H9 (cell line): Measurements from ENCODE around the gene TREM2. TPM values are rescaled to one million over a fixed set of nuclear protein-coding genes. Genes with fewer than 3 reads are reported as not detected.

Experiments used
- DNase-seq: peaks from one replicate; pipeline ENCODE4 v3.0.0-alpha.2; 2017
- H2AFZ ChIP-seq: one replicate; pipeline ENCODE4 v1.6.1; 2013; ENCODE audit warnings: mild to moderate bottlenecking, low read length, control low read depth, moderate library complexity
- H2AK5ac ChIP-seq: 2 replicates; pipeline ENCODE4 v1.6.1; 2013; ENCODE audit warnings: low read length, control low read depth, mixed read lengths; ENCODE audit not compliant: insufficient read length
- H2BK120ac ChIP-seq: one replicate; pipeline ENCODE4 v1.6.1; 2013; ENCODE audit warnings: low read depth, mild to moderate bottlenecking, low read length, control low read depth, inconsistent platforms; ENCODE audit not compliant: poor library complexity, severe bottlenecking
- H2BK12ac ChIP-seq: 2 replicates; pipeline ENCODE4 v1.6.1; 2013; ENCODE audit warnings: low read length, control low read depth, mixed read lengths, low read depth; ENCODE audit not compliant: insufficient read length
- H2BK15ac ChIP-seq: 2 replicates; pipeline ENCODE4 v1.6.1; 2013; ENCODE audit warnings: low read depth, low read length, control low read depth
- H2BK20ac ChIP-seq: one replicate; pipeline ENCODE4 v1.6.1; 2013; ENCODE audit warnings: low read depth, mild to moderate bottlenecking, low read length, control low read depth, inconsistent platforms; ENCODE audit not compliant: poor library complexity, severe bottlenecking
- H2BK5ac ChIP-seq: 2 replicates; pipeline ENCODE4 v1.6.1; 2013; ENCODE audit warnings: low read length, control low read depth, mixed read lengths; ENCODE audit not compliant: insufficient read length
- H3K14ac ChIP-seq: 2 replicates; pipeline ENCODE4 v1.6.1; 2013; ENCODE audit warnings: low read length, control low read depth; ENCODE audit not compliant: insufficient read depth
- H3K18ac ChIP-seq: 2 replicates; pipeline ENCODE4 v1.6.1; 2013; ENCODE audit warnings: low read depth, mild to moderate bottlenecking, mixed read lengths, low read length, control low read depth; ENCODE audit not compliant: insufficient read length
- H3K23ac ChIP-seq: 2 replicates; pipeline ENCODE4 v1.6.1; 2013; ENCODE audit warnings: low read length, control low read depth, mixed read lengths, low read depth; ENCODE audit not compliant: insufficient read length
- H3K23me2 ChIP-seq: 2 replicates; pipeline ENCODE4 v1.6.1; 2013; ENCODE audit warnings: low read depth, mild to moderate bottlenecking, mixed read lengths, low read length, control low read depth; ENCODE audit not compliant: insufficient read length, poor library complexity, severe bottlenecking
- H3K27ac ChIP-seq: 2 replicates; pipeline ENCODE4 v1.5.1; 2013; ENCODE audit warnings: low read length, control low read depth, mixed read lengths, low read depth; ENCODE audit not compliant: insufficient read length
- H3K27me3 ChIP-seq: 2 replicates; pipeline ENCODE4 v1.6.1; 2013; ENCODE audit warnings: low read length, control low read depth, inconsistent platforms; ENCODE audit not compliant: insufficient read depth
- H3K4ac ChIP-seq: 2 replicates; pipeline ENCODE4 v1.6.1; 2013; ENCODE audit warnings: low read depth, mild to moderate bottlenecking, control low read depth, inconsistent platforms, low read length, moderate library complexity
- H3K4me1 ChIP-seq: 2 replicates; pipeline ENCODE4 v1.6.1; 2013; ENCODE audit warnings: low read length, control low read depth, inconsistent platforms; ENCODE audit not compliant: insufficient read depth
- H3K4me2 ChIP-seq: 2 replicates; pipeline ENCODE4 v1.6.1; 2013; ENCODE audit warnings: low read length, control low read depth, mixed read lengths; ENCODE audit not compliant: insufficient read length, insufficient read depth
- H3K56ac ChIP-seq: 2 replicates; pipeline ENCODE4 v1.6.1; 2013; ENCODE audit warnings: low read depth, mild to moderate bottlenecking, mixed read lengths, low read length, control low read depth; ENCODE audit not compliant: insufficient read length
- H3K79me1 ChIP-seq: 2 replicates; pipeline ENCODE4 v1.6.1; 2013; ENCODE audit warnings: low read depth, mild to moderate bottlenecking, moderate library complexity, low read length, control low read depth, inconsistent platforms; ENCODE audit not compliant: insufficient read depth, poor library complexity, severe bottlenecking
- H3K79me2 ChIP-seq: 2 replicates; pipeline ENCODE4 v1.6.1; 2013; ENCODE audit warnings: low read length, control low read depth, inconsistent platforms; ENCODE audit not compliant: insufficient read depth
- H3K9ac ChIP-seq: 2 replicates; pipeline ENCODE4 v1.6.1; 2013; ENCODE audit warnings: low read length, control low read depth, mixed read lengths; ENCODE audit not compliant: insufficient read length; ENCODE audit errors: extremely low read depth
- H3K9me3 ChIP-seq: one replicate; pipeline ENCODE4 v1.6.1; 2013; ENCODE audit warnings: low read depth, low read length, inconsistent platforms; ENCODE audit not compliant: control insufficient read depth
- H3T11ph ChIP-seq: one replicate; pipeline ENCODE4 v1.6.1; 2013; ENCODE audit warnings: mild to moderate bottlenecking, low read length, control low read depth, inconsistent platforms
- H4K20me1 ChIP-seq: one replicate; pipeline ENCODE4 v1.6.1; 2013; ENCODE audit not compliant: control insufficient read depth, insufficient read length, insufficient read depth
- H4K5ac ChIP-seq: 2 replicates; pipeline ENCODE4 v1.6.1; 2013; ENCODE audit warnings: low read depth, mild to moderate bottlenecking, mixed read lengths, low read length, control low read depth; ENCODE audit not compliant: insufficient read length
- H4K8ac ChIP-seq: replicated peaks from 2 replicates; pipeline ENCODE4 v1.6.1; 2013; ENCODE audit warnings: low read length, control low read depth, mixed read lengths, low read depth; ENCODE audit not compliant: insufficient read length
- H4K91ac ChIP-seq: 2 replicates; pipeline ENCODE4 v1.6.1; 2013; ENCODE audit warnings: low read depth, mild to moderate bottlenecking, moderate library complexity, mixed read lengths, low read length, control low read depth; ENCODE audit not compliant: insufficient read length
- H3K27ac Mint-ChIP-seq, 3 experiments: 2 replicates in 2 of 3; 3 replicates in 1 of 3; pipeline ENCODE4 v1.8.0; 2020 to 2021; ENCODE audit warnings: mixed read lengths in 3 of 3, mild to moderate bottlenecking in 1 of 3, moderate library complexity in 1 of 3
- H3K27me3 Mint-ChIP-seq: 2 replicates; pipeline ENCODE4 v1.8.0; 2021; ENCODE audit warnings: low read depth, mild to moderate bottlenecking, moderate library complexity, mixed read lengths
- H3K36me3 Mint-ChIP-seq, 3 experiments: 2 replicates in 2 of 3; 3 replicates in 1 of 3; pipeline ENCODE4 v1.8.0; 2020 to 2021; ENCODE audit warnings: low read depth in 3 of 3, mixed read lengths in 3 of 3; ENCODE audit not compliant: insufficient read depth in 1 of 3
- H3K4me1 Mint-ChIP-seq, 2 experiments: 2 replicates each; pipeline ENCODE4 v1.8.0; 2020; ENCODE audit warnings: mixed read lengths in 2 of 2
- H3K4me3 Mint-ChIP-seq, 2 experiments: 2 replicates in 1 of 2; 3 replicates in 1 of 2; pipeline ENCODE4 v1.8.0; 2020 to 2021; ENCODE audit warnings: mild to moderate bottlenecking in 2 of 2, mixed read lengths in 2 of 2, moderate library complexity in 1 of 2
- H3K9me3 Mint-ChIP-seq, 2 experiments: 2 replicates in 1 of 2; 3 replicates in 1 of 2; pipeline ENCODE4 v1.8.0; 2020; ENCODE audit warnings: mild to moderate bottlenecking in 2 of 2, mixed read lengths in 2 of 2, moderate library complexity in 1 of 2
- WGBS: extraction: QIAGEN DNeasy Blood & Tissue Kit; methylation state at CpG from one replicate; pipeline ENCODE4 v1.1.7; 2013; ENCODE audit warnings: missing lambda C conversion rate, low lambda C conversion rate, mixed read lengths; ENCODE audit not compliant: insufficient read length; ENCODE audit errors: extremely low coverage; 5-methylcytosine and 5-hydroxymethylcytosine counted together
- total RNA-seq: library from RNA; stranded (reverse); gene quantifications from 2 replicates; pipeline ENCODE4 v1.2.1, GENCODE V29; 2021
- TF ChIP-seq, protein P1 (sequence below): fragments of 200-600 bp; sonication (generic); conservative IDR thresholded peaks from 3 replicates; pipeline ENCODE4 v1.8.0; 2021; ENCODE audit warnings: antibody characterized with exemption, mild to moderate bottlenecking

Gene TREM2
- total RNA-seq, 1 experiment from 2014 or later = 0.31 TPM

GRCh38 chr6:41200296-41200900 is 37.5 kb upstream of the TREM2 start:
- Mint-ChIP-seq H3K36me3 (no peaks in the 10 kb centered on the region), H3K4me1 (peaks cover 14 to 18% of the 10 kb centered on the region in 2 experiments), H3K27me3 (peaks cover 10% of the 10 kb centered on the region), H3K4me3 (no peak overlapping the region), H3K9me3 (no peaks in the 10 kb centered on the region), H3K27ac (no peak overlapping the region; a peak in 1 of 7 replicates)
- Histone ChIP-seq H2AK5ac (no peak overlapping the region), H4K91ac (no peak overlapping the region), H3K18ac (no peak overlapping the region), H3K4me1 (peaks cover 2% of the 10 kb centered on the region; the same call in 1 of the 2 replicates), H3K4ac (no peak overlapping the region), H3K79me2 (no peaks in the 10 kb centered on the region), H4K8ac (no peak overlapping the region), H4K5ac (no peak overlapping the region), H3K27ac (no peak overlapping the region), H3T11ph (no peak overlapping the region), H2BK15ac (no peak overlapping the region), H3K9me3 (no peaks in the 10 kb centered on the region), H2BK20ac (no peak overlapping the region), H2AFZ (no peak overlapping the region), H3K14ac (no peak overlapping the region), H3K23ac (no peak overlapping the region), H3K56ac (no peak overlapping the region), H2BK120ac (no peak overlapping the region), H3K27me3 (no peaks in the 10 kb centered on the region), H4K20me1 (no peaks in the 10 kb centered on the region), H3K4me2 (no peak overlapping the region), H3K23me2 (no peaks in the 10 kb centered on the region), H3K9ac (no peak overlapping the region), H2BK12ac (no peak overlapping the region), H2BK5ac (no peak overlapping the region), H3K79me1 (no peaks in the 10 kb centered on the region)
- WGBS = no CpG with 5 or more reads among the region's 2 CpGs
- no peak for DNase-seq
- TF ChIP-seq, protein P1, sequence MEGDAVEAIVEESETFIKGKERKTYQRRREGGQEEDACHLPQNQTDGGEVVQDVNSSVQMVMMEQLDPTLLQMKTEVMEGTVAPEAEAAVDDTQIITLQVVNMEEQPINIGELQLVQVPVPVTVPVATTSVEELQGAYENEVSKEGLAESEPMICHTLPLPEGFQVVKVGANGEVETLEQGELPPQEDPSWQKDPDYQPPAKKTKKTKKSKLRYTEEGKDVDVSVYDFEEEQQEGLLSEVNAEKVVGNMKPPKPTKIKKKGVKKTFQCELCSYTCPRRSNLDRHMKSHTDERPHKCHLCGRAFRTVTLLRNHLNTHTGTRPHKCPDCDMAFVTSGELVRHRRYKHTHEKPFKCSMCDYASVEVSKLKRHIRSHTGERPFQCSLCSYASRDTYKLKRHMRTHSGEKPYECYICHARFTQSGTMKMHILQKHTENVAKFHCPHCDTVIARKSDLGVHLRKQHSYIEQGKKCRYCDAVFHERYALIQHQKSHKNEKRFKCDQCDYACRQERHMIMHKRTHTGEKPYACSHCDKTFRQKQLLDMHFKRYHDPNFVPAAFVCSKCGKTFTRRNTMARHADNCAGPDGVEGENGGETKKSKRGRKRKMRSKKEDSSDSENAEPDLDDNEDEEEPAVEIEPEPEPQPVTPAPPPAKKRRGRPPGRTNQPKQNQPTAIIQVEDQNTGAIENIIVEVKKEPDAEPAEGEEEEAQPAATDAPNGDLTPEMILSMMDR = no peak
